ENCODE results near the gene NPY. TPM values are rescaled to one million over a fixed set of nuclear protein-coding genes. Genes with fewer than 3 reads are reported as not detected.

NPY gene
- total RNA-seq, 1 donor from 2014 or later: not detected

GRCh38 chr7:24334627-24335026, 50.6 kb downstream of the NPY start:
- Mint-ChIP-seq H3K27me3 (ENCODE audit: insufficient read depth, low read depth) (no peaks in the 10 kb centered on the region), H3K9me3 (no peaks in the 10 kb centered on the region), H3K27ac (no peak overlapping the region), H3K36me3 (no peaks in the 10 kb centered on the region), H3K4me3 (no peak overlapping the region), H3K4me1 (peaks cover 24% of the 10 kb centered on the region)
- H2AFZ ChIP-seq (replicated peaks): no peak overlapping the region
- H4K20me1 ChIP-seq (ENCODE audit: low read depth): no peaks in the 10 kb centered on the region
- H3K4me3 ChIP-seq: no peak overlapping the region
- no peak for DNase-seq (ENCODE audit: low spot score)
- peaks cover 16% of the 10 kb centered on the region for H3K4me1 ChIP-seq
- H3K27ac ChIP-seq: no peak overlapping the region
- no peak overlapping the region for H3K4me2 ChIP-seq
- H3K27me3 ChIP-seq: peaks cover 9% of the 10 kb centered on the region
- no peak for TF ChIP-seq EZH2phosphoT487 (IDR thresholded peaks at IDR 0.05)
- no peak for TF ChIP-seq CTCF (IDR thresholded peaks at IDR 0.05)
- TF ChIP-seq EZH2 (IDR thresholded peaks at IDR 0.05): no peak
- H3K79me2 ChIP-seq (ENCODE audit: low read depth): no peaks in the 10 kb centered on the region
- H3K9me3 ChIP-seq (ENCODE audit: low read depth): no peaks in the 10 kb centered on the region
- no peak overlapping the region for H3K9ac ChIP-seq
- peaks cover 13% of the 10 kb centered on the region for H3F3A ChIP-seq (ENCODE audit: low read depth)
- H3K36me3 ChIP-seq: no peaks in the 10 kb centered on the region

GRCh38 chr7:24336461-24336860, 52.5 kb downstream of the NPY start:
- H3K36me3 Mint-ChIP-seq: no peaks in the 10 kb centered on the region
- H3K36me3 ChIP-seq: no peaks in the 10 kb centered on the region
- peak overlapping the region; percentile 36 for H3K4me3 Mint-ChIP-seq
- no peaks in the 10 kb centered on the region for H3K9me3 ChIP-seq (ENCODE audit: low read depth)
- no peak overlapping the region for H3K27ac ChIP-seq
- peaks cover 13% of the 10 kb centered on the region for H3F3A ChIP-seq (ENCODE audit: low read depth)
- H3K27me3 ChIP-seq: peaks cover 9% of the 10 kb centered on the region
- H3K27ac Mint-ChIP-seq: peak overlapping the region; percentile 43
- no peaks in the 10 kb centered on the region for H3K9me3 Mint-ChIP-seq
- H2AFZ ChIP-seq (replicated peaks): peak overlapping the region; percentile 64
- H3K27me3 Mint-ChIP-seq (ENCODE audit: insufficient read depth, low read depth): no peaks in the 10 kb centered on the region
- peaks cover 24% of the 10 kb centered on the region for H3K4me1 Mint-ChIP-seq
- H3K9ac ChIP-seq: no peak overlapping the region
- peaks cover 16% of the 10 kb centered on the region for H3K4me1 ChIP-seq
- H3K79me2 ChIP-seq (ENCODE audit: low read depth): no peaks in the 10 kb centered on the region
- no peaks in the 10 kb centered on the region for H4K20me1 ChIP-seq (ENCODE audit: low read depth)
- peak overlapping the region; percentile 68 for H3K4me2 ChIP-seq
- H3K4me3 ChIP-seq: no peak overlapping the region
- TF ChIP-seq CTCF (IDR thresholded peaks at IDR 0.05) (no peak), EZH2phosphoT487 (IDR thresholded peaks at IDR 0.05) (no peak), EZH2 (IDR thresholded peaks at IDR 0.05) (no peak)
- no peak for DNase-seq (ENCODE audit: low spot score)

GRCh38 chr7:24337180-24337579, 53.2 kb downstream of the NPY start:
- Histone ChIP-seq H3K4me2 (peak overlapping the region; percentile 68), H2AFZ (replicated peaks) (peak overlapping the region; percentile 64), H3K27ac (no peak overlapping the region), H3K4me1 (peaks cover 16% of the 10 kb centered on the region), H3K9me3 (ENCODE audit: low read depth) (no peaks in the 10 kb centered on the region), H3K4me3 (peak overlapping the region; percentile 19), H3K79me2 (ENCODE audit: low read depth) (no peaks in the 10 kb centered on the region), H4K20me1 (ENCODE audit: low read depth) (no peaks in the 10 kb centered on the region), H3F3A (ENCODE audit: low read depth) (peaks cover 13% of the 10 kb centered on the region), H3K9ac (no peak overlapping the region), H3K36me3 (no peaks in the 10 kb centered on the region), H3K27me3 (peaks cover 9% of the 10 kb centered on the region)
- H3K36me3 Mint-ChIP-seq: no peaks in the 10 kb centered on the region
- TF ChIP-seq EZH2 (IDR thresholded peaks at IDR 0.05): no peak
- no peaks in the 10 kb centered on the region for H3K9me3 Mint-ChIP-seq
- DNase-seq (ENCODE audit: low spot score): peak; percentile 77
- H3K4me3 Mint-ChIP-seq: peak overlapping the region; percentile 50
- no peaks in the 10 kb centered on the region for H3K27me3 Mint-ChIP-seq (ENCODE audit: insufficient read depth, low read depth)
- H3K27ac Mint-ChIP-seq: no peak overlapping the region
- peaks cover 24% of the 10 kb centered on the region for H3K4me1 Mint-ChIP-seq

- Mint-ChIP-seq H3K9me3 (no peaks in the 10 kb centered on the region), H3K4me1 (peaks cover 24% of the 10 kb centered on the region)
- no peak overlapping the region for H3K4me3 ChIP-seq
These were observed 55.6 kb downstream of the NPY start for GRCh38 chr7:24339575-24339974.

More at GRCh38 chr7:24339575-24339974, 55.6 kb downstream of the NPY start:
- Mint-ChIP-seq H3K4me3 (no peak overlapping the region), H3K36me3 (no peaks in the 10 kb centered on the region), H3K27ac (no peak overlapping the region), H3K27me3 (ENCODE audit: insufficient read depth, low read depth) (no peaks in the 10 kb centered on the region)
- Histone ChIP-seq H2AFZ (replicated peaks) (no peak overlapping the region), H3K36me3 (no peaks in the 10 kb centered on the region), H3K27me3 (peaks cover 9% of the 10 kb centered on the region), H3K27ac (no peak overlapping the region), H3F3A (ENCODE audit: low read depth) (peaks cover 18% of the 10 kb centered on the region), H3K79me2 (ENCODE audit: low read depth) (no peaks in the 10 kb centered on the region), H3K9ac (no peak overlapping the region), H3K4me1 (peaks cover 29% of the 10 kb centered on the region), H3K4me2 (no peak overlapping the region), H3K9me3 (ENCODE audit: low read depth) (no peaks in the 10 kb centered on the region), H4K20me1 (ENCODE audit: low read depth) (no peaks in the 10 kb centered on the region)
- no peak for DNase-seq (ENCODE audit: low spot score)
- no peak for TF ChIP-seq CTCF (IDR thresholded peaks at IDR 0.05)
- TF ChIP-seq EZH2phosphoT487 (IDR thresholded peaks at IDR 0.05): no peak
- no peak for TF ChIP-seq EZH2 (IDR thresholded peaks at IDR 0.05)

Data from neural progenitor cell (in vitro differentiated cells).